Neuronal stem cell (in vitro differentiated cells): ENCODE results near the gene CYP1B1.

ENCODE experiments used
- DNase-seq: peaks from one replicate; pipeline ENCODE4 v3.0.0-alpha.2; 2013; ENCODE audit warnings: low spot score
- H2AFZ ChIP-seq: one replicate; pipeline ENCODE4 v1.6.1; 2013; ENCODE audit warnings: mild to moderate bottlenecking, low read length, inconsistent platforms
- H2AK5ac ChIP-seq: 2 replicates; pipeline ENCODE4 v1.6.1; 2013; ENCODE audit warnings: low read depth, mild to moderate bottlenecking, inconsistent platforms, low read length, moderate library complexity, mixed read lengths
- H2BK120ac ChIP-seq: 2 replicates; pipeline ENCODE4 v1.6.1; 2013; ENCODE audit warnings: low read depth, mild to moderate bottlenecking, inconsistent platforms, low read length, moderate library complexity, mixed read lengths
- H2BK12ac ChIP-seq: one replicate; pipeline ENCODE4 v1.6.1; 2013; ENCODE audit warnings: low read length, inconsistent platforms
- H2BK15ac ChIP-seq: 2 replicates; pipeline ENCODE4 v1.6.1; 2013; ENCODE audit warnings: mild to moderate bottlenecking, low read length, inconsistent platforms, mixed read lengths
- H2BK5ac ChIP-seq: one replicate; pipeline ENCODE4 v1.6.1; 2013; ENCODE audit warnings: inconsistent platforms, mild to moderate bottlenecking, low read length, moderate library complexity
- H3K14ac ChIP-seq: one replicate; pipeline ENCODE4 v1.6.1; 2013; ENCODE audit warnings: low read length, inconsistent platforms
- H3K18ac ChIP-seq: 2 replicates; pipeline ENCODE4 v1.6.1; 2013; ENCODE audit warnings: low read length, inconsistent platforms
- H3K23ac ChIP-seq: 2 replicates; pipeline ENCODE4 v1.6.1; 2013; ENCODE audit warnings: low read depth, mild to moderate bottlenecking, mixed read lengths, low read length, inconsistent platforms; ENCODE audit not compliant: poor library complexity
- H3K27ac ChIP-seq: replicated peaks from 3 replicates; pipeline ENCODE4 v1.5.1; 2013; ENCODE audit warnings: low read length, inconsistent platforms
- H3K27me3 ChIP-seq, 3 experiments: 2 replicates each; pipeline ENCODE4 v1.6.1; 2013; ENCODE audit warnings: low read length in 3 of 3, mild to moderate bottlenecking in 2 of 3, inconsistent platforms in 1 of 3, low read depth in 1 of 3, mixed read lengths in 1 of 3, moderate library complexity in 1 of 3; ENCODE audit not compliant: control insufficient read depth in 3 of 3, insufficient read depth in 3 of 3
- H3K36me3 ChIP-seq, 2 donors: replicated peaks in 1 of 2; 2 replicates each; pipeline ENCODE4 v1.6.1; 2013; ENCODE audit warnings: low read length in 2 of 2; ENCODE audit not compliant: control insufficient read depth in 2 of 2, insufficient read depth in 2 of 2
- H3K4ac ChIP-seq: 2 replicates; pipeline ENCODE4 v1.6.1; 2013; ENCODE audit warnings: inconsistent platforms, mild to moderate bottlenecking, low read length, moderate library complexity
- H3K4me1 ChIP-seq, 2 donors: 1 replicate in 1 of 2; 2 replicates in 1 of 2; pipeline ENCODE4 v1.6.1; 2013; ENCODE audit warnings: low read length in 2 of 2, low read depth in 1 of 2; ENCODE audit not compliant: control insufficient read depth in 2 of 2, insufficient read depth in 1 of 2
- H3K4me2 ChIP-seq: one replicate; pipeline ENCODE4 v1.6.1; 2013; ENCODE audit warnings: mild to moderate bottlenecking, low read length, inconsistent platforms; ENCODE audit not compliant: insufficient read depth, poor library complexity, severe bottlenecking
- H3K4me3 ChIP-seq, 2 donors: 2 replicates each; pipeline ENCODE4 v1.5.1; 2013; ENCODE audit warnings: low read length in 2 of 2, mild to moderate bottlenecking in 2 of 2, inconsistent platforms in 1 of 2, moderate library complexity in 1 of 2
- H3K79me1 ChIP-seq: one replicate; pipeline ENCODE4 v1.6.1; 2013; ENCODE audit warnings: low read depth, mild to moderate bottlenecking, inconsistent platforms, low read length, moderate library complexity
- H3K9ac ChIP-seq: one replicate; pipeline ENCODE4 v1.6.1; 2013; ENCODE audit warnings: mild to moderate bottlenecking, low read depth, low read length, inconsistent platforms; ENCODE audit not compliant: poor library complexity
- H3K9me3 ChIP-seq, 2 donors: replicated peaks in 1 of 2; 2 replicates each; pipeline versions ENCODE3 to v1.6.1; 2013; ENCODE audit warnings: low read length in 2 of 2, mild to moderate bottlenecking in 2 of 2, inconsistent platforms in 1 of 2, low read depth in 1 of 2, mixed read lengths in 1 of 2, moderate library complexity in 1 of 2; ENCODE audit not compliant: control insufficient read depth in 2 of 2, insufficient read depth in 1 of 2
- H4K8ac ChIP-seq: one replicate; pipeline ENCODE4 v1.6.1; 2013; ENCODE audit warnings: low read depth, mild to moderate bottlenecking, inconsistent platforms, low read length, moderate library complexity
- H4K91ac ChIP-seq: one replicate; pipeline ENCODE4 v1.6.1; 2013; ENCODE audit warnings: low read length, low read depth, mild to moderate bottlenecking, inconsistent platforms; ENCODE audit not compliant: poor library complexity
- WGBS, 2 donors: extraction: QIAGEN DNeasy Blood & Tissue Kit; methylation state at CpG; one replicate each; pipeline ENCODE4 v1.1.7; 2013; ENCODE audit warnings: missing lambda C conversion rate in 2 of 2, mixed read lengths in 1 of 2; ENCODE audit not compliant: insufficient read length in 2 of 2, insufficient replicate concordance in 1 of 2; ENCODE audit errors: extremely low coverage in 2 of 2; 5-methylcytosine and 5-hydroxymethylcytosine counted together

The CYP1B1 gene

GRCh38 chr2:38109732-38110181 is 33.8 kb upstream of the CYP1B1 start:
- no peak overlapping the region for H3K23ac ChIP-seq
- no peak overlapping the region for H2AFZ ChIP-seq
- H3K9ac ChIP-seq: no peak overlapping the region
- H2BK12ac ChIP-seq: no peak overlapping the region
- H4K8ac ChIP-seq: no peak overlapping the region
- H3K4me1 ChIP-seq: peaks cover 5 to 9% of the 10 kb centered on the region in 2 donors
- H3K14ac ChIP-seq: no peak overlapping the region
- H2BK15ac ChIP-seq: no peak overlapping the region
- no CpG with 5 or more reads among the region's 4 CpGs for WGBS, 2 donors
- no peak overlapping the region for H3K18ac ChIP-seq
- H3K4me2 ChIP-seq: no peak overlapping the region
- H3K27me3 ChIP-seq: no peaks in the 10 kb centered on the region
- no peak overlapping the region for H2BK120ac ChIP-seq
- no peak overlapping the region for H2BK5ac ChIP-seq
- H4K91ac ChIP-seq: no peak overlapping the region
- H3K9me3 ChIP-seq: peaks cover 0 to 3% of the 10 kb centered on the region in 2 donors
- H3K79me1 ChIP-seq: no peaks in the 10 kb centered on the region
- no peaks in the 10 kb centered on the region for H3K36me3 ChIP-seq
- H3K4ac ChIP-seq: no peak overlapping the region
- no peak overlapping the region for H3K27ac ChIP-seq
- no peak overlapping the region for H3K4me3 ChIP-seq
- no peak for DNase-seq
- no peak overlapping the region for H2AK5ac ChIP-seq

DNA sequence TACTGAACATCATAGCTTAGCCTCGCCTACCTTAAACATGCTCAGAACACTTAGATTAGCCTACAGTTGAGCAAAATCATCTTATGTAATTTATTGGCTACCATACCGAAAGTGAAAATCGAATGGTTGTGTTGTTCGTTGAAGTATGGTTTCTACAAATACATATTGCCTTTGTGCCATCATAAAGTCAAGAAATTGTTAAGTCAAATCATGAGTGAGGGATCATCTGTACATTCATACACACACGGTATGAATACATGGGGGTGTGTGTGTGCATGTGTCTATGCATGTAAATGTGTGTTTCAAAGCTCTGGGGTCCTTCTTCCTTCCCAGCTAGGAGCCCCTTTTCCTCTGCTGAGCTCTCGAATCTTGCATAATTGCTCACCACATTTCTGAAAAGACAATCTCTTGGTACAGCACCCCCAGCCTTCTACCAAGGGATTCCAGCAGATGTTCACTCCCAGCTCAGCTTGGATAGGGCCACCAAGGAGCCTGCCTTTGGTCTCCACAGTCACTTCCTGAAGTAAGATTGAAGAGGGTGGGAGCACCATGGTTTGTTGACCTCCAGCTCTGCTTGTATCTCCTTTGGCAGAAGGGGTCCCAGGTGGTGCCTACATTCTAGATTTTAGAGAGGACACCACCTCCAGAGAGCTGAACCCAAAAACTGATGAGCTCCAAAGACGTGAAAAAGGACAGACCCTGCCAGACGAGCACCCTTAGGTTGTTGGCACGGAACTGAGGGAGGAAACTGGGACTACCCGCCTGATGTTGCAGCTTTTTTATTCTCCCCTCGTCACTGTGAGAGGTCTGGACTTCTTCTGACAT is 33.2 kb upstream of the CYP1B1 start:
- Histone ChIP-seq H3K14ac (no peak overlapping the region), H2BK120ac (no peak overlapping the region), H2AFZ (no peak overlapping the region), H3K4ac (no peak overlapping the region), H3K4me3 (no peak overlapping the region), H3K4me1 (peaks cover 5 to 6% of the 10 kb centered on the region in 2 donors), H3K27me3 (no peaks in the 10 kb centered on the region), H2AK5ac (no peak overlapping the region), H3K9ac (no peak overlapping the region), H2BK12ac (no peak overlapping the region), H3K18ac (no peak overlapping the region), H2BK5ac (no peak overlapping the region), H3K27ac (no peak overlapping the region), H4K8ac (no peak overlapping the region), H3K23ac (no peak overlapping the region), H3K9me3 (peaks cover 0 to 7% of the 10 kb centered on the region in 2 donors), H4K91ac (no peak overlapping the region), H2BK15ac (no peak overlapping the region), H3K79me1 (no peaks in the 10 kb centered on the region), H3K4me2 (no peak overlapping the region), H3K36me3 (no peaks in the 10 kb centered on the region)
- DNase-seq: no peak
- no CpG with 5 or more reads among the region's 11 CpGs for WGBS, 2 donors

DNA sequence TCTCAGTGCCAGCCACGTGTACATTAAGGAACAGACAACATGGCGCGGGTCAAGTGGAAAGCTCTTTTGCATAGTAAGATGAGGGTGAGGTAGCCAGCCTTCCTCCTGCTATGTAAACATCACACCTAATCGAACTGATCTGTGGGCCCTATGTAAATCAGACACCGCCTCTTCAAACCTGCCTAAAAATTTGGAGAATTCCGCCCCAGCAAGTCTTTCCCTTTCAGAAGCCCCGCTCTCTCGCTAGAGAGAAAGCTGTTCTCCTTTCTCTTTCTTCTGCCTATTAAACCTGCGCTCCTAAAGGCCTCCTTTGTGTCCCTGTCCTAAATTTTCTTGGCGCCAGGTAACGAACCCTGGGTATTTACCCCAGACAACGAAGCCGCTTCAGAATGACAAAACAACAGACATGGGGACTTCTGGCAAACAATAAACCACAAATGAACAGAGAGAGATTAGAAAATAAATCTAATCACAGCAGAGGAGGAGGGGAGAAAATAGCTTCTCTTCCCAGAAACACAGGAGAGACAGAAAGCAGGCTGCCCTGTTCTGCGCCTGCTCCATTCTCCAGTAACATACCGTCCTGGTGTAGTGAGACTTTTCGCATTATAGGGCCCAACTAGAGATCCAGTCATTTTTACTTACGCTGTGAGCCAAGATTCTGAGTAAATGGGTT is 31.9 kb upstream of the CYP1B1 start:
- Histone ChIP-seq H3K9me3 (peaks cover 0 to 11% of the 10 kb centered on the region in 2 donors), H3K18ac (no peak overlapping the region), H3K4me3 (no peak overlapping the region), H4K91ac (no peak overlapping the region), H3K27me3 (no peaks in the 10 kb centered on the region), H3K36me3 (no peaks in the 10 kb centered on the region), H3K27ac (peak overlapping the region; percentile 7), H2BK5ac (no peak overlapping the region), H2BK120ac (no peak overlapping the region), H3K14ac (no peak overlapping the region), H2AK5ac (no peak overlapping the region), H3K4ac (no peak overlapping the region), H2BK15ac (no peak overlapping the region), H4K8ac (no peak overlapping the region), H2AFZ (no peak overlapping the region), H2BK12ac (no peak overlapping the region), H3K23ac (no peak overlapping the region), H3K4me1 (peaks cover 3 to 5% of the 10 kb centered on the region in 2 donors), H3K9ac (no peak overlapping the region), H3K4me2 (no peak overlapping the region), H3K79me1 (no peaks in the 10 kb centered on the region)
- no peak for DNase-seq
- WGBS, 2 donors: no CpG with 5 or more reads among the region's 17 CpGs

- no CpG with 5 or more reads among the region's 7 CpGs for WGBS, 2 donors
- DNase-seq: no peak
- Histone ChIP-seq H3K9me3 (peaks cover 0 to 11% of the 10 kb centered on the region in 2 donors), H3K79me1 (no peaks in the 10 kb centered on the region), H3K27ac (no peak overlapping the region), H3K4ac (no peak overlapping the region), H3K18ac (peak overlapping the region; percentile 78), H2AK5ac (no peak overlapping the region), H3K27me3 (no peaks in the 10 kb centered on the region), H3K9ac (no peak overlapping the region), H3K14ac (no peak overlapping the region), H2AFZ (peak overlapping the region; percentile 73), H3K36me3 (no peaks in the 10 kb centered on the region), H3K4me3 (no peak overlapping the region), H3K23ac (no peak overlapping the region), H4K8ac (no peak overlapping the region), H3K4me2 (no peak overlapping the region), H2BK5ac (no peak overlapping the region), H2BK12ac (no peak overlapping the region), H2BK120ac (no peak overlapping the region), H2BK15ac (no peak overlapping the region), H4K91ac (no peak overlapping the region), H3K4me1 (peaks cover 3 to 5% of the 10 kb centered on the region in 2 donors)
Observed at GRCh38 chr2:38106405-38107094, 30.6 kb upstream of the CYP1B1 start.
